ENCODE data around the gene ETV5.
A peak's percentile ranks its signal among the peaks of the same experiment; 100 is the strongest.

ETV5 gene

DNA sequence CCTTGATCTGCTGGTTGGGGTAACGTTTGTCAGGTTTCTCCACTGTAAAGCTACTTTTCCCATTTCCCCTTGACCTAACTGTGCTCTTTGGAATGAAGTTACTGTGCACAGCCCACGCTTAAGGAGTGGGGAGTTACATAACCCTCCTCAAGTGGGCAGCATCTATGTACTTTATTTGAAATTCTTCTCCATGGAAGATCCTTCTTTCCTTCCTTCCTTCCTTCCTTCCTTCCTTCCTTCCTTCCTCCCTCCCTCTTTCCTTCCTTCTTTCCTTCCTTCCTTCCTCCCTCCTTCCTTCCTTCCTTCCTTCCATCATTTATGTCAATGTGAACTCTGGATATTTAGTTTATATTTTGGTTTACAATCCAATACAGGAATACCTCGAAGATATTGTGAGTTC, 94.0 kb downstream of the ETV5 start:
- DNase-seq, result no peak

DNA sequence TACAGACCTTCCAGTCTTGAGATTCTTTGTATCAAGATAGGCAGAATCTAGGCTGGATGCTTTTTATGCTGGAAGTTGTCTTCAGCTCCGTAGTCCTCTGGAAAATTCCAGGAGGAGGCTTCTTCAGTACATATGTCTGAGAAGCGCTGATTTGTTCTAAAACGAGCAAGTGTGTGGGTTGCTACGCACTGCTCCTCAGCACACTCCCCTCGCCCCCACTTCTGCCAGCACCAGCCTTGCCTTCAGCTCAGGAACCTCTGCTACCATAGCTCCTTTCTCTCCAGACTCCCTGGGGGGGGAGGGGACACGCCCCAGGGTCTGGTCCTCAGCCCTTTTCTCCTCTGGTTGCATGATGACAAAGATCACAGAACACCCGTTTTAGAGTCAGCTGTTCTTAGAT, 95.6 kb downstream of the ETV5 start:
- DNase-seq, result no peak

DNA sequence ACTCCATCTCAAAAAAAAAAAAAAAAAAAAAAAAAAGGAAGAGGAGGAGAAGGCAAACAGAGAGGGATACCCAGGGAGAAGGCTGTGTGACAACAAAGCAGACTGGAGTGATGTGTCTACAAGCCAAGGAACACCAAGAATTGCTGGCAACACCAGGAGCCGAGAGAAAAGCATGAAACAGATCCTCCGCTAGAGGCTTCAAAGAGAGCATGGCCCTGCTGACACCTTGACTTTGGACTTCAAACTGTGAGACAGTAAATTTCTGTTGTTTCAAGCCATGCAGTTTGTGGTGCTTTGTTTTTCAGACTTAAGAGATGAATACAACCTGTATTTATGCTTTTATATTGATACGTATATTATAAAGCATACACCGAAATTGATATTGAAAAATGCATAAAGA, 96.8 kb downstream of the ETV5 start:
- DNase-seq, result no peak

DNA sequence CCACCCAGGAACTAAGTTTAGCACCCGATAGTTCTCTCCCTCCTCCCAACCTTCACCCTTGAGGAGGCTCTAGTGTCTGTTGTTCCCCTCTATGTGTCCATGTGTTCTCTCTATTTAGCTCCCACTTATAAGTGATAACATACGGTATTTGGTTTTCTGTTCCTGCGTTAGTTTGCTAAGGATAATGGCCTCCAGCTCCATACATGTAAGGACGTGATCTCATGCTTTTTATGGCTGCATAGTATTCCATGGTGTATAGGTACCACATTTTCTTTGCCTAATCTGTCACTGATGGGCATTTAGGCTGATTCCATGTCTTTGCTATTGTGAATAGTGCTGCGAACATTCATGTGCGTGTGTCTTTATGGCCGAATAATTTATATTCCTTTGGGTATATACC, 104.2 kb downstream of the ETV5 start:
- DNase-seq, result no peak

DNA sequence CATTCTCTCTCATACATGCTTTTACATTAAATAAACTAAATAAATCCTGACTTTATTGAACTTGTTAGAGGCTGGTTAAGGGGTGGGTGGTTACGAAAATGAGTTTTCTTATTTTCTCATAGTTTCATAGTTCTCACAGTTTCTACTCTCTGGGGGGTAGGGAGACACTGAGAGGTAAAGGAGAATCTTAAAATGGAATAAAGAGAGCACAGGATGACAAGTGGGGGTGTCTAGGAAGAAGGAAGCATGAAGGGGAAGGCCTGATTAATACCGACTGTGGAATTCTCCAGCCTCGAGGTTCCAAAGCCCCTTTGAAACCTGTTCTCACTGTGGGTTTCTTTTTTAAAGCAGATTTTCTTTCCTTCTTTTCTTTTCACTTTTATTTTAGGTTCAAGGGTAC, 104.7 kb downstream of the ETV5 start:
- no peak for DNase-seq

DNA sequence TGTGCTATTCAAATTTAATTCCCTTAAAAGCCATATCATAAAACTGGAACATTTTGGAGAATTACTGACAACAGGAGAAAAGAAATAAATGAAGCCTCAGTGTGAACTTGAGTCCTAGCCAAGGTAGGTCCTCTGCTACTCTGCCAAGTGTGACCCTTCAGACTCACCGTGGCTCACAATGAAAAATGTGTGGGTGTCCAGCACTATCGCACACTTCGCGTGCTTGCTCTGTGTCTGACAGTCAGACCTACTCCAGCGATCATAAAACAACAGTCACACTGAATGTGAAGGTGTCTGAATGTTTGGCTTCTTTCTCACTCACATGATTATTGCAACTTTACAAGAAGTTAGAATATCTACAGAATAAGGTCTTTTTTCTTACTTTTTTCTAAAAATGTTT, 105.3 kb downstream of the ETV5 start:
- DNase-seq, result no peak

DNA sequence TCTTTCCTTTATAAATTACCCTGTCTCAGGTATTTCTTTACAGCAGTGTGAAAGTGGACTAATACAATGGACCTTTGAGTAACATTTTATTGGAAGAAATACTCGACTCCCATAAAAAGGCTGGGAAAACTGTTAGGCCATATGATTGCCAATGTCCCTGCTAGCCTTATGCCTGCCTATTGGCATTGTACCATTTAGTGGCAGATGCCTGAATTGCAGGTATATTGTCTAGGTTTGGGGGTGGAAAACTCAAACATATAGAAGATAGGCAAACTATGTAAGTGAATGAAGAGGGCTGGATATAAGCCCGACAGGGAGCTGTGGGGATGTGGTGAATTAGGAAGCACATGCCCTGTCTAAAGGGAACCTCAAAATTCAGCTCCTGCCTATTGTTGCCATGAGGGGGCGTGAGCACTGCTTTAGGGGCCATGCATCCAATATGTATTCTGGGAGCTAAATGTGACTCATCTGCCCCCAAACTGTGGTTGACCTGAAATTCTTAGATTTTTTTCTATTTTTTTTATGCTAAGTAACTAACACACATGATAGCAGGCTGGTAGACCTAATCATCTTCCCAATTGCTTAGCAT, 105.9 kb downstream of the ETV5 start:
- DNase-seq, result peak; percentile 22

DNA sequence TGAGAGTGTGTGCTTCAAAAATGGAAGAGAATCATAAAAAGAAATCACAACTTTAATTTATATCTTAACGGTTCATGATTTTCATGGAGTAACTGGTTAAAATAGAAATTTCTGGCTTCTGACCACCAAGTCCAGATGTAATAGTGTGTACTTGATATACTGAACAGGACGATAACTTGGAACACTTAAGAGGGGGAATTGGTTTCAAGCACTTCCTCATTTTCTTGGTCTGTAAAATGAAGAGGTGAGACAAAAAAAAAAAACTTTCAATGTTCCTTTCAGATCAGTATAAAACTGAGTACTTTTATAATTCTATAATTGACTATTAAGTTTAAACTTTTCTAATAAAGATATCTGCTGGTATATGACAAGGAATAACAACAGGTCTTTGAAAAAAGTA, 107.0 kb downstream of the ETV5 start:
- no peak for DNase-seq

DNA sequence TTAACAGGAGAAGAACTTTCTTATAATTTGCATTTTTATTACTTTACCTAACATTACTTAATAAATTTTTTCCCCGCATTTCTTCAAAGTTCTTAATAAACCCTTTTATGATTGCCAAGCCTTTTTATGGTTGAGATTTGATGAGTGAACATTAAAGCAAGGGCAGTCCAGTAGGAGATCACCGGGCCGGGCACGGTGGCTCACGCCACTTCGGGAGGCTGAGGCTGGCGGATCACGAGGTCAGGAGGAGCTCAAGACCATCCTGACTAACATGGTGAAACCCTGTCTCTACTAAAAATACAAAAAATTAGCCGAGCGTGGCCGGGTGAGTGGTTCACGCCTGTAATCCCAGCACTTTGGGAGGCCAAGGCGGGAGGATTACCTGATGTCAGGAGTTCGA, 109.7 kb downstream of the ETV5 start:
- no peak for DNase-seq

DNA sequence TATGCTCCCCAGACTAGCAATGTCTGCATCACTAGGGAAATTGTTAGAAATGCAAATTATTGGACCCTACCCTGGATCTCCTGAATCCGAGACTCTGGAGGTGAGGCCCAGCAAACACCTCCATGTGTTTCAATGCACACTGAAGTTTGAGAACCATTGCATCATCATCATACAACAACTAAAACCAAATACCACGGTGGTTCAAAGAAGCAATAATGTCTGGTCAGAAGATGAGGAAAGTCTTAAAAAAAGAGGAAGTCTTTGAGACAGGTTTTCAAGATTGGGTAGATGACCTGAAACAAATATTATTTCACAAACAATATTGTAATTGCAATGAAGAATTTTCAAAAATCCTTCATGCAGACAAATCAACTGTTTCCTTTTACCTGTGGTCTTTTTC, 110.8 kb downstream of the ETV5 start:
- no peak for DNase-seq

DNA sequence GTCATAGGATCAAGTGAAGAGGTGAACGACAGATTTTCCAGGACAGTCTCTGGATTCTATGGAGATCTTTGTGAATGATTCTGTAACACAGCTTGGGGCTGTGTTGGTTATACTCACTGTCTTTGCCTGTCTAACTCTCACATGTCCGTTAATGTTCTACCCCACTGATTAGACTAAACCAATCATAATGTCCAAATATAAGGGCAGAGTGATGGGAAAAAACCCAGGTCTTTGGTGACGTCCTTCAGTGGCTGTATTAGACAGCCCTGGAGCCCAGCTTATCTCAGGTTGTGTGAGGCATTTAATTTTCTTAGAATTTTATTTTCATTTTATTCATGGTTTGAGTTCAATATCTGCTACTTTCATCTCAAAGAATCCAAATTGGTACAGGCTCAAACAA, 111.8 kb downstream of the ETV5 start:
- DNase-seq, result no peak
